GM12873 (cell line): ENCODE results near the gene LTBP1.

Source experiments
- CTCF ChIP-seq: IDR thresholded peaks from 2 replicates; pipeline ENCODE4 v1.5.1; 2012; ENCODE audit warnings: low read depth, mild to moderate bottlenecking, moderate library complexity, low read length, control low read depth; ENCODE audit not compliant: insufficient read depth; ENCODE audit errors: missing control alignments

Gene LTBP1

GRCh38 chr2:33442528-33443079 is 495.9 kb downstream of the LTBP1 start:
- TF ChIP-seq CTCF = no peak

- TF ChIP-seq CTCF = no peak
These were observed 496.6 kb downstream of the LTBP1 start for GRCh38 chr2:33443274-33443829.

- no peak for TF ChIP-seq CTCF
These were observed 498.2 kb downstream of the LTBP1 start for GRCh38 chr2:33444967-33445366.

- TF ChIP-seq CTCF = no peak
These were observed 501.6 kb downstream of the LTBP1 start for GRCh38 chr2:33448220-33448899.
